HL-60 (cell line): ENCODE measurements around the gene OTUD7B.

ENCODE experiments used
- DNase-seq, 2 experiments: peaks; one replicate each; pipeline ENCODE4 v3.0.0-alpha.2; 2010 to 2020; ENCODE audit warnings: low read depth in 1 of 2, low spot score in 1 of 2
- H3K27ac ChIP-seq: fragments of 250-450 bp; sonication (Bioruptor Pico); replicated peaks from 2 replicates; pipeline ENCODE4 v1.5.1; 2020; ENCODE audit warnings: mild to moderate bottlenecking, moderate library complexity
- H3K27me3 ChIP-seq: fragments of 250-450 bp; sonication (Bioruptor Pico); 2 replicates; pipeline ENCODE4 v1.5.1; 2021; ENCODE audit warnings: mild to moderate bottlenecking, moderate library complexity; ENCODE audit not compliant: insufficient read depth, poor library complexity, severe bottlenecking
- H3K4me3 ChIP-seq: replicated peaks from 2 replicates; pipeline ENCODE4 v1.5.1; 2011; ENCODE audit warnings: mild to moderate bottlenecking, control low read depth, low read length; ENCODE audit not compliant: insufficient read depth
- CTCF ChIP-seq: IDR thresholded peaks from one replicate; pipeline ENCODE4 v1.5.1; 2011; ENCODE audit warnings: low read length, control low read depth, inconsistent platforms; ENCODE audit not compliant: insufficient read depth
- GABPA ChIP-seq: IDR thresholded peaks from 2 replicates; pipeline ENCODE4 v1.6.1; 2012; ENCODE audit warnings: low read depth
- POLR2AphosphoS5 ChIP-seq: IDR thresholded peaks from 2 replicates; pipeline ENCODE4 v1.6.1; 2012; ENCODE audit warnings: low read depth
- REST ChIP-seq: IDR thresholded peaks from 2 replicates; pipeline ENCODE4 v1.6.1; 2012; ENCODE audit warnings: low read depth; ENCODE audit not compliant: insufficient replicate concordance
- SPI1 ChIP-seq: IDR thresholded peaks from 2 replicates; pipeline ENCODE4 v1.6.1; 2012; ENCODE audit warnings: low read depth, mild to moderate bottlenecking, borderline replicate concordance

The OTUD7B gene

GRCh38 chr1:149917571-149918144, 92.9 kb downstream of the OTUD7B start, which contains the start of gene SV2A:
Gene SV2A, minus strand, starts transcription at chr1:149917844. Its CDS starts 4,004 bp downstream, at chr1:149913840.
- Histone ChIP-seq H3K27me3 (no peaks in the 10 kb centered on the region), H3K27ac (no peak within 1 kb of the TSS), H3K4me3 (peak within 1 kb of the TSS; percentile 0; the same call in 1 of the 2 replicates)
- DNase-seq, result no peak
- TF ChIP-seq SPI1 (no peak), CTCF (no peak), GABPA (no peak), POLR2AphosphoS5 (no peak), REST (no peak)

DNA sequence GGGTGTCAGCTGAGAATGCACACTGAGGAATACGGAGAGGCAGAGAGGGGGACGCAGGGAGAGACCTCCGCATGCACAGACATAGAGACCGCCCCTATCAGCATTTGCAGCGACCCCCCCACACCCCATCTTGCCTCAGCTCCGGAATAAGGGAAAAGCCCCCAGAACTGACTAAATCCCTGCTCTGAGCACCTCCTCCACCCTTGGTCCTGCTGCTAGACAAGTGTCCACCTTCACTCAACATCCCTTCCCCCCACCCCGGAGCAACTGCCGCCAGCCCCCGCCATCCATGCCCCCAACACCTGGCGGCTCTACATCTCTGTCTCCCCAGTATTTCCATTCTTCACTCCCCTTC, 93.7 kb downstream of the OTUD7B start:
- DNase-seq, result no peak
- TF ChIP-seq CTCF (no peak), GABPA (no peak), REST (no peak), SPI1 (no peak), POLR2AphosphoS5 (no peak)
- Histone ChIP-seq H3K4me3 (no peak overlapping the region), H3K27ac (no peak overlapping the region), H3K27me3 (no peaks in the 10 kb centered on the region)

- Histone ChIP-seq H3K27ac (peak overlapping the region; percentile 7; the same call in 1 of the 2 replicates), H3K4me3 (no peak overlapping the region), H3K27me3 (no peaks in the 10 kb centered on the region)
- peak in 1 of 2 experiments; percentile 17 for DNase-seq
- TF ChIP-seq CTCF (no peak), SPI1 (peak; percentile 58; the same call in 1 of the 2 replicates)
These were observed 94.2 kb downstream of the OTUD7B start for GRCh38 chr1:149916193-149916897.
